GM18907 (cell line): ENCODE data around the gene PRSS50.

Experiments
- ATAC-seq: cut with Tn5 transposase; IDR thresholded peaks from one replicate; pipeline ENCODE4 v1.9.1; 2021; ENCODE audit warnings: mild to moderate bottlenecking, moderate library complexity; ENCODE audit not compliant: unreplicated experiment

Gene PRSS50

DNA sequence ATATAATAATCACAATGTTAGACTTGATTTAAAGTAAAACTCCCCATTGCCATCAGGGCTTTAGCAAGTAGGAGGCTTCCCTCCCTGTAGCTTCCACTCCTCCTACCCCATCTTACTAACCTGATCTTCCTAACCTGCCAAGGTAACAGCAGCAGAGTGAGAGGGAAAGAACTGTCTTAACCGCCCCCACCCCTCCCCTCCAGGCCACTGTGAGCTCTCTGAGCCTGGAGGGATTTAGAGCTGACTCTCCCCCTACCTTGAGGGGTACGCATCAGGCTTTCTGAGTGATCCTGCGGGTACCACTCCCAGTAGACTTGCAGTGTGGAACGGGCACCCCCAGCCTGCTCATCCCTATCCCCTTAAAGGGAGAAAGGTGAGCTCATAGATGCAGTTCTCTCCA lies 11.4 kb upstream of the PRSS50 start:
- ATAC-seq: no peak

DNA sequence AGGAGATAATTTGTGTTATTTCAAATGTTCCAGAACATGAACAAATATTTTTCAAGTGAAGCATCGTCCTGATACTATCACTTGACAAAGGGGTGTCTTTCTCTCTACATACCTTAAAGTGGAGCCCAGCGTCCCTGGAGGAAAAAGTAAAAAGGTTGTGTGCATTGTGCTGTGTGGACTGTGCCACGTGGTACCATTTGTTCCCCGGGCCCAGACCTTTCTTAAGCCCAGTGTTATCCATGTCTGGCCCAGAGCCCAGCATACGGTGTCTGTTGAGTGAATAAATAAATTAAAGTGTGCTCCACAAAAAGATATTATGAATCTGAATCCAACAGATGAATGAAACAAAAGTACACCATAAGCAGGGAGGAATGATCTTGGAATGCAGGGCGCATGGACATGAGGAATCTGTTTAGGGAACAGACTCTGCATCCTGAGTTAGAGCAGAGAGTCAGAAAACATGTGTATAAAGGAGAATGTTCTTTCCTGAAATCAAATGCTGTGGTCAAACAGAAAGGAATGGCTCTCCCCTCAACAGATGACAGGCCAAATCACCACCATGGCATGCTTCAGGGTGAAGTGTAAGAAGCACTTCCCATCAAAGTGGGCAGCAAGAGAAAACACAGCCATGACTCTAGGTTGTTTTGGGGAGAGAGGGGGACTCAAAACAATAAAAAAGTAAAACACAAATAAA lies 8.1 kb upstream of the PRSS50 start:
- no peak for ATAC-seq

DNA sequence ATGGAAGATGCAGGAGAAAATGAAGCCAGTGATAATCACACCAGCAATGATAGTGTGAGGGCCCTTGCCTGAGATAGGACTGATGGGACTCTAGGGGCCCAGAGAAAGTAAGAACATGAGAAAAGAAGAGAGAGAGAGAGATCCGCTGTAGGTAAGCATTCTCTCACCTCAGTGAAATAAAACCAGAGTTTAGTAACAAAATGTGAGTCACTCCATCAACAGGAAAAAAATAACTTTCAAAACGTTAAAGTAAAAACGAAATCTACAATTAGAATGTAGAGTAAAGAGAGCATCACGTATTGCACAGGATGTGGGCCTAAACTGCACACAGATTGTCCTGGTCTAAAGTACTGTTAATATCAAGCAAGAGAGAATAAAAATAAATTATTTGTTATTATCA lies 6.8 kb upstream of the PRSS50 start:
- ATAC-seq: no peak

DNA sequence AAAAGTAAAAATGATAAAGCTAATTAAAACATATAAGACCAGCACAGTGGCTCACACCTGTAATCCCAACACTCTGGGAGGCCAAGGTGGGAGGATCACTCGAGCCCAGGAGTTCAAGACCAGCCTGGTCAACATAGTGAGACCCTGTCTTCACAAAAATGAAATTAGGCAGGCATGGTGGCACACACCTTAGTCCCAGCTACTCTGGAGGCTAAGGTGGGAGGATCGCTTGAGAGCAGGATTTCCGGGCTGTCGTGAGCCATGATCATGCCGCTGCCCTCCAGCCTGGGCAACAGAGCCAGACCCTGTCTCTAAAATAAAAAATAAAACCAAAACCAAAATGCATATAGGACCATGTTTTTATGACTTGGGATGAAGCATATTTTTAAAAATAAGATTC lies 4.8 kb upstream of the PRSS50 start:
- no peak for ATAC-seq

DNA sequence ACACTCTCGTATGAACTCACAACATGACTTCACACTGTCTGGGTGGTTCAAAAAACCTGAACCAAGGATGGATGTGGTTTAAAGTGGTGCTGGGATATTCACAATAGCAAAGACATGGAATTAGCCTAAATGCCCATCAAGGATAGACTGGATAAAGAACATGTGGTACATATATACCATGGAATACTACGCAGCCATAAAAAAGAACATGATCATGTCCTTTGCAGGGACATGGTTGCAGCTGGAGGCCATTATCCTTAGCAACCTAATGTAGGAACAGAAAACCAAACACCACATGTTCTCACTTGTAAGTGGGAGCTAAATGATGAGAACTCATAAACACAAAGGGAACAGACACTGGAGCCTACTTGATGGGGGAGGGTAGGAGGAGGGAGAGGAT lies 3.3 kb upstream of the PRSS50 start:
- no peak for ATAC-seq

DNA sequence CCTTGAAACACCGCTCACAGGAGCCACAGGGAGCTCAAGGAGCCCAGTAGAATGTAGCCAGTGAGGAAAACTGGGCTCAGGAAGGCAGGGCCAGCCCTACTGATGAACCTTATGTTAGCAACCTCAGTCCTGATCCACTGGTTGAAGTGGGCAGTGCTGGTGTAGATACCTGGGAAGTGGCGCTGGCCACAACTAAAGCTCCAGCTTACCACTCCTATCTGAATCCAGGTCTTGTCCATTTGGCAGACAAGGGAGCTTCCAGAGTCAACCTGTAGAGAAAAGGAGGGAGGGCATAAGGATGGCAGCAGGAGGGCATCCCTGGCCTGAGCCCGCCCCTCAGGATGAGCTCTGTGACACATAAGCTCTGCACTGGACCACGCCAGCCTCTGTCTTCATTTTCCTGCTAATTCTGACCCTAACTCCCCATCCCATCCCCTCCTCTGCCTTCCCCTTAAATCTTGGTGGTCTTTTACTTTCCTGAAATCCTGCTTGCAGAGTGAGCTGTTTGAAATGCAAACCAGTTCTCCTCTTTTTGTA lies 2.1 kb upstream of the PRSS50 start:
- no peak for ATAC-seq

DNA sequence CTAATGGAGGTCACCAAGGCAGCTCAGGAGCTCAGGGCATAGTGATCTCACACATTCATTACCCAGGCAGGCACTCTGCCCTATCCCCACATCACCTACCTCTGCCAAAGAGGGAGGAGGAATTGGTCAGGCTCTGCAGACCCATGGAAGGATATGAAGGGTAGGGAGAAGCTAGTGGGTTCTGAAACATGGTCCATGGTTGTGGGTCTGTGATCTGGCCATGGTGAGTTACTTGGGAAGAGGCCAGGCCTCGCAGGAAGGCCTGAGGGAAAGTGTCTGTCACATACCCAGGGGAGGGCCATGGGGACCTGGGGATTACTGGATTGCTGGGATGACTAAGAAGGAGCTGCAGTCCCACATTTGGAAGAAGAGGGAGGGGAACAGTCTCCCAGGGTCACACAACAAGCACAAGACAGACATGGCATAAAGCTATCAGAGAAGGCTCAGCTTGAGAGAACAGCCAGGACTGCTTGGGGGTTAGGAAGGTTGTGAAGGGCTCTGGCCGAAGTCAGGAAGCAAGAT lies 1.4 kb upstream of the PRSS50 start:
- ATAC-seq: no peak

DNA sequence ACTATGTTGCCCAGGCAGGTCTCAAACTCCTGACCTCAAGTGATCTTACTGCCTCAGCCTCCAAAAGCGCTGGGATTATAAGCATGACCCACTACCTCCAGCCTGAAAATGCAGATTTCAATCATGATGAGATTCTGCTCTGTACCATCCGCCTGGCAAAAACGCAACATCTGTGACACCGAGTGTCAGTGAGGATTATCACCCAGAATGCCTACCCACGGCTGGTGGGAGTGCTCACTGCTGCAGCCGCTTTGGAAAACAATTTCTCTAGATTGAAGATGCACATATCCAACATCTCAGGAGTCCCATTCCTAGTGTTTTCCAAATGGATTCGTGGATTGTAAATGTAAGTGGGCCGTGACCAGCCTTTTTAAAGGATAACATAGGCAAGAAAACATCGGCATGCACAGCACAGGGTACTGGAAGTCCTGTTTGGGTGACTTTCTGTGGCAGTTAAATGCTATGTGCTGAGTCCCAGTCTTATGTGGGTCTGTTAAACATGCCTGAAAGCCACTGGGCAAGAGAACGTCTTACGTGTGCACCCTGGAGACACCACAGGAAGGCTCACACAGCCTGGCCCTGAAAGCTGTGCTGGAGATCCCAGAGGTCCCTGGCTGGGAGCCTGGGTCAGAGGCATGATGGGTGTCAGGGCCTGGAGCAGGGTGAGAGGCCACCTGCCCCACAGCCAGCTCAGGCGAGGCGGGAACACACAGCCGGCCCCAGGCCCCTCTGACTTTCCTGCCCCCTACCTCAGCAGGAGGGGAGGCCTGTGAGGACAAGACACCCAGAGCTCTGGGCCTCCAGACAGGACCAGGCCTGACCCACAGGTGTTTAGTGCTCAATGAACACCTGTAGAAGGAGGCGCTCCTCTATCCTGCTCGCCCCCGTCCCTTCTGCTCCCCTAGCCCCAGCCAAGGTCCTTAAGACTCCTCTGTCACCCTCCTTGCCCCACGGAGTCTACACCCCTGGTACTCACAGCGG lies 918 bp downstream of the PRSS50 start:
- no peak for ATAC-seq

DNA sequence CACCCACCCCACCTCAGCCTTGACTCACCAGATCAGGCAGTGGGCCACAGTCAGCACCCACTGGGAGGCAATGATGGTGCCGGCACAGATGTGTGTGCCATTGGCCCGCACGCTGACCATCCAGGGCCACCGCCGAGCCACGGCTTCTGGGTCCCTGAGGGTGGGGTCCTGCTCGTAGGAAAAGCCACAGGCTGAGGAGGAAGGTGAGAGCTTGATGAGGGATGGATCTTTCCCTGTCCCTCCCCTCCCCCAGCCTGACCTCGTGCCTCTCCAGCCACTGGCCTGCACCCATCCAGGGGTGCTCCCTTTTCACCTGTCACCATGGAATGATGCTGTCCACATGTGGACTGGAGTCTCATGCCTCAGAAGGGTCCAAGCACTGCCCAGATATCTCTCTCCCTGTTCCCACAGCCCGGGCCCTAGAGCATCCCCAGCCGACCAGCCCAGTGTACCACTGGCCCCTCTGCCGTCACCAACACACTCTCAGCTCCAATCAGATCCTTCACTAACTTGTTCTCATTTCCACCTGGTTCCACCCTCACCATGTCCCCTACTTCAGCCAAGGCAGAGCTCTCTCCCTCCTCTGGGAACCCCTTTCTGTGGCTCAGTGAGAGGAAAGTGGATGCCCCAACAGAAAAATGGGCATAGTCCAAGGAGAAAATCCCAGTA lies 2.0 kb downstream of the PRSS50 start:
- no peak for ATAC-seq

DNA sequence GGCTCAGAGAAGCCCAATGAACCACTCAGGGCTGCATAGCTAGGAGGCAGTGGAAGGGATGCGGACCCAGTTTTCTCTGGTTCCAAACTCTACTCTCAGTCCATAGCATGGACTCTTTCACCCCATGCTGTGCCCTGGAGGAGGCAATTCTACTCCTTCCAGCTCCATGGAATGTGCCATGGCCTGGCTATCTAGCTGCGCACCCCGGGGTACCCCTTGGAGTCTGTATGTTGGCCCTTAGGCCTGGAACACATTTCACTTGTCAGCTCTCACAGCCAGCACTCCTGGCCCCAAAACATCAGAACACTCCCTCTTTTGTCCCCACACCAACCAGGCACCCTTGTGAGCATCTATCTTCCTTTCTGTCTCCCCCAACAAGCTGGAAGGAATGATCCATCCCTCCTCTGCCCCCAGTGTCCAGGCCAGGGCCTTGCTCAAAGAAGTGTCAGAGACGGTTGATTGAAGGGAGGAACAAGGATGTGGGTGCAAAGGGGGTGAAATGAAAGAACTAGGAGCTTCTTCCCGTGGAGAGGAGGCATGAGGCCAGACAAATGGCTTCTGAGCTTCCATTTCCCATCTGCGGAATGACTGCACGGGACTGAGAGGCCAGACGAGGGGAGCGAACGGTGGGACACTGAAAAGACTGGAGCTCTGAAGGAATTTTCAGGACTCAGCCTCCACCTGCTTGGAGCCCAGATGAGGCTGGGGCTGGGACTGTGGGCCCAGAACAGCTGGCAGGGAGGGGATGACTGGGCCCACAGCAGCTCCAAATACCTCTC lies 2.8 kb downstream of the PRSS50 start:
- ATAC-seq: no peak

DNA sequence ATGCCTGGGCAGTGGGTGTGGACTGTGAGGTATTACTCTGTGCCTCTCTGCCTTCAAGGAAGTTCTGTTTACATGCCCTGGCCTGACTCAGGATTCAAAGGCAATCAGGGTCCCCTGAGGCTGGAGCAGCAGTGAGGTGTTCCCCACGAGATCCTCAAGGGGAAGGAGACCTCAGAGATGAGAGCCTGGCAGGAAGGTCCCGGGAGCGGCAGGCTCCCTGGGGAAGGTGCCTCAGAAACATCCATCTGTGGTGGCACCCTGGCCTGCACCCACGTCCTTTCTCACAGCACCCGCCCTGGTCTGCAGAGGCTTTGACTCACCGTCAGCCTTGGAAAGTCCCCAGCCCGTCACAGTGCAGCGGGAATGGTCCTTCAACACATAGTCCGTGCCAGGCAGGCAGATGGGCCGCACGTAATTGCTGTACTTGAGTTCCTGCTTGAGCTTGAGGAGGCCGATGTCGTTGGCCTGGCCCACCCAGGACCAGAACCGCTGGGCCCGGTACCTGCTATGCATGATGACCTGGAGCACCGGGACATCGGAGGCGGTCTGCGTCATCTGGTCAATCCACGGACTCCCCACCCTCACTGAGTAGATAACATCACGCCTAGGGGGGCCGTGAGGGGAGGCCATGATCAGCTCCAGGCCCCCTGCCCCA lies 3.6 kb downstream of the PRSS50 start:
- no peak for ATAC-seq

DNA sequence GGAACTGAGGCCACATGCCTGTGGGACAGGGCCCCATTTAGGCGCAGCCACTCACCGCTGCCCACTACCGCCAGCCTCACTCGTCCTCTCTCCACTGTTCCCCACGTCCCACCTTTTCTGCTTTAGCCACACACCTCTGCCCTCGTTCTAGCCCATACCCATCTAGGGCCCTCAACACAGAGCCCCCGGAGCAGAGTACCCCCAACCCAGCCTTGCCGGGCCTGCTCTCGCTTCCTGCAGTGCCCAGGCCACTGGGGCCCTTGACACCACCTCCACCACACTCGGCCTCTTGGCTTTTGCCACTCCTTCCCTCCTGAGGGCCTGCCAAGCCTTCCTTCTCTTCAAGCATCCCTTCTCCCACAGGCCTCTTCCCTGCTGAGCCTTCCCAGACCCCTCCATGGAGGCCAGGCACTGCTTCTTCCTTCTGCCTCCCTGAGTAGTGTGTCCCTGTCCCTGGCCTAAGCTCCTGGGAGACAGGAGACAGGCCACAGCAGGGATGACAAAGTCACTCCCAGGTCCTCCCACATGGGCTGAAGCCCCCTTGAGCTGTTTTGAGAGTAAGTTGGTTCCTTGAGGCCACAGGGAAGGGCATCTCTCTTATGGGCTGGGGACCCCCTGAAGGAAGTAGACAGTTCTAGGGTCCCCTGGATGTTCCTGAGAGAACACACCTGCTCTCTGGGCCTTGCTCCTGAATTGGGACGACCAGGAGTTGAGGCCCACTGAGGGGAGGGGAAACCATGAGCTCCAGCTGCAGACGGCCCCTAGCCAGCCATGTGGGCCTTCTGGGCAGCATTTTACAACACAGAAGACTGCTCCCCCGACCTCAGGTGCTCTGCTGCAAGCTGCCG lies 4.4 kb downstream of the PRSS50 start:
- no peak for ATAC-seq

DNA sequence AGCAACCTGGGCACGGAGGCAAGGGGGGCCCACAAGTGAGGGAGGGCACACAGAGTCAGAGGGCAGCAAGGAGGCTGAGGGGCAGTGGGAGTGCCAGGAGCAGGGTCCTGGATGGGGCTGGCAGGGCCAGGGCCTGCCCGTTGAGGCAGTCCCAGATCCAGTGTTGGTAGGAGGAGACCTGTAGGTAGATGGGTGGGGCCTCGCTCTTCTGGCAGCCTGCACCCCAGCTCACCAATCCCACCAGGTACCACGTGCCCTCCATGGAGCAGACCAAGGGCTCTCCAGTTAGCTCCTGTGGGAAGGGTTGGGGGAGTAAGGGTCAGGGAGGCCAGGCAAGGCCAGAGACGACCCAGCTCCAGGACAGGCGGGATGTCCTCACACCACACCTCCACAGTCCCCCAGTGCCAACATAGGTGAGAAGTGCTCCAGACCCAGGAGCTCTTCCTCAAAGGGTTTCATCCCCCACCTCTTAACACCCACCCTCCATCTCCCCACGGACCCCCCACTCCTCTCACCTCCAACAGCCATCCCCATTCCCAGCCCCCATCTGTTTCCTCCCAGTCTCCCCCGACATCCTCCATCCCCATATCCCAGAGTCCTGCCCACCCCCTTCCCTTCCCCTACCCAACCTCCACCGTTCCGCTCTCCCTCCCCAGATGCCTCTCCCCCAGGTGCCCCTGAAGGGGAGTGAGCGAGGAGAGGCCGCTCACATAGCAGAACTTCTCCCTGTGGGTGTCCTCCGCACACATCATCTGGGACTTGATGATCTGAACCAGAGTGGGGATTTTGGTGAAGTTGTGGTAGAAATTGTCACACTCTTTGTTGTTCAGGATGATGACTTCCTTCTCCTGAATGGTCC lies 5.2 kb downstream of the PRSS50 start:
- ATAC-seq: no peak

DNA sequence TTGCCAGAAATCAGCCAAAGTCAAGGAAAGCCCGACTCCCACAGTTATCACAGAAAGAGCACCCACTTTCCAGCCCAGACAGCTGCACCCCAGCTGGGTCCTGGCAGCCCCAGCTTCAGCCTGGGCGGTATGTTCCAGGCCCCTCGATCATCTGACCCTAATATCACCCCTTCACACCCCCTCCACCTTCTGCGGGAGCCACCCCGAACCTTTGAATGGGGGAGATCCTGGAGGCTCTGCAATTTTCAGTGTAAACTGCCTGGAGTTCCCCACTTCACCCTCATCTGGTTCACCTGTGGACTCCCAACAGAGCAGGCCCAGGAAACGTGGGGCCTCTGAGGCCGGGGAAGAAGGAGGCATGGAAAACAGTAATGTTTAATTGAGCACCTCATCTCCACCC lies 5.9 kb downstream of the PRSS50 start:
- no peak for ATAC-seq

DNA sequence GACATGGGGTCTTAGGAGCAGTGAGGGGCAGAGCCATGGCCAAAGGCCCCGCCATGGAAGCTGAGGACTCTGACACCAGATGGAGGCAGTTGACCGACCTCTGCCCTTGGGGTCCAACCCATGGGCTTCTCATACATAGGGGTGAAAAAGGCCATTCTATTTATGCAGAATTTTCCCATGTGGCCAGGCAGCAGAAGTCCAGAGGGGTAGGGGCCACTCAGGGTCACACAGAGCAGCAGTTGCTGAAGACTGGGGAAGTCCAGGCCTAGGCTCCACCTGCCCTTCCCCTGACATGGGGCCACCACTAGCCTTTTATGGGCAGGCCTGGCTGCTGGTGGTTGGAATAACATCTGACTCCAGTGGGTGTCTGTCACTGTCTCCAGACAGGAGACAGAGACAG lies 6.4 kb downstream of the PRSS50 start:
- no peak for ATAC-seq

DNA sequence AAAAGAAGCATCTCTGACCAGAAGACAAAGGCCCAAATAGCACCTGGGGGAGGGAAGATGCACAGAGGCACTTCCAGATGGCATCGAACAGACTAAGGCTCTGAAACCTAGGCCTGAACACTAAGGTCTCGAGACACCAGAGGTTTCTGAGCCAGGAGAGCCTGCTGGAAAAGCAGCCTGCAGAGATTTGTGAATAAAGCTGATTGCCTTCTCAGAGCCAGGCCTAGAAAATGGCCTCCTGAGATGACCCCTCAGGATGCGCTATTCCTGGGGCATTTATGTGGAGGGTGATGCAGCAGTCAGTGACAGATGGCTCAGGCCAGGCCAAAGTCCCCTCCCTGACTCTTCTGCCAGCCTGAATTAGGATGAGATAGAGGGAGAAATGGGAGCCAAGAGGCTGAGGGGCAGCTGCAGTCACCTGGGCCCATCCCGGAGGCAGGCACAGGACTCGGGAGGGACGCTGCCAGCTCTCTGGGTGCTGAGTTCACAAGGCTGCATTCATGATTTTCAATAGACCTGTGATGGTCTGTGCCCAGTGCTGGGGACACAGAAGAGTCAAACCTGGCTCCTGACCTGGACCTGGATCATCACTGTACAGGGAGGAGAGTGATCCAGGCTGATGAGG lies 6.9 kb downstream of the PRSS50 start:
- no peak for ATAC-seq

DNA sequence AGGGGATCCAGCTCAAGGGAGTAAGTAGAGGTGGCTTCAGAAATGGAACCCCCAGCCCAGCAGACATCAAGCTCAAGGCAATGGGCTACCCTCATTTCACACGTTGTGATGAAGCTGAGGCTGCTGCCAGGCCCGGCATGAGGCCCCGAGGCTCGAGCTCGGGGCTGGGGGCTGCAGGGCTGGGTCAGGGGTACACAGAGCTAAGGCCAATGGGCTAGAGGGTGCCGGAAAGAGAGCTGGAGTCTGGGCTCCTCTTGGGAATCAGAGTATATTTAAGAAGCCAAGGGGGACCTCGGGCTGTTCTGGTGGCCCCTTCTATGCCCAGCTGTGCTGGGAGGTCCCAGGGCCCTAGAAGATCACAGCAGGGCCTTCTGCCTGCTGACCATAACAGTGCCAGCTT lies 7.4 kb downstream of the PRSS50 start:
- ATAC-seq: no peak

DNA sequence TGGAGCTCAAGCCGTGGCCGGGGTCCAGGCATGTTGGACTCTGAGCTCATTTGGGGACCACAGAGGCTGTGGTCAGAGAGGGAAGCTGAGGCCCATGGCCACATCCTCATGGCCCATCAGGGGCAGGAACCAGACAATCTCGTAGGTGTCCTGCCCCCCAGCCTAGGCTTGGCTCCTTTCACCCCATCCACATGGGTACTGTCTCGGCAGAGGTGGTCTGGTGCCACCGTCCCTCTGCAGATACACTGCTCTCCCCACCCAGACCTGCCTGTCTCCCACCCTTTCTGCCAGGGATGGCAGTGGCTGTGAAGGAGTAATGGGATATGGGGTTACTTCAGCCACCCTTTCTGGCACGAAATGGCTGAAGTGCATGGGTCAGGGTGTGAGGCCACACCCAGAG lies 7.9 kb downstream of the PRSS50 start:
- no peak for ATAC-seq
